Measurements from ENCODE around the gene SOX6. TPM values are rescaled to one million over a fixed set of nuclear protein-coding genes. Genes with fewer than 3 reads are reported as not detected.

SOX6 gene
- total RNA-seq, 4 donors from 2014 or later, result 3.1 to 12.6 (median 7.6) TPM

DNA sequence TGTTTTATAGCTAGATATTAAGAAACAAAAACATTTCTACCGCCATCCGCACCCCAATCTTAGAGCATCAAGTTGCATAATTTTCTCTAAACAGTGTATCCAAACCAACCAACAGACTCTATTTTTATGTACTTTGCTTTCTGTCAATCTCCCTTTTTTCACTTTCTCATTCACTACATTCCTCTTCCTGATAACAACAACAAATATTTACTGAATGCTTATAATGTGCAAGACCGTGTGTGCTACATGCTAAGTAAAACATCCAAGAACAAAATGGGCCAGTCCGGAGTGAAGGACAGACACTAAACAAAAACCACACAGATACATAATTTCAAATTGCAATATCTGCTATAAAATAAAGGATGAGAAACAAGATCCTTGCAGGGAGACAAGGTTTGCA, 38.6 kb upstream of the SOX6 start:
- TF ChIP-seq, protein P1, sequence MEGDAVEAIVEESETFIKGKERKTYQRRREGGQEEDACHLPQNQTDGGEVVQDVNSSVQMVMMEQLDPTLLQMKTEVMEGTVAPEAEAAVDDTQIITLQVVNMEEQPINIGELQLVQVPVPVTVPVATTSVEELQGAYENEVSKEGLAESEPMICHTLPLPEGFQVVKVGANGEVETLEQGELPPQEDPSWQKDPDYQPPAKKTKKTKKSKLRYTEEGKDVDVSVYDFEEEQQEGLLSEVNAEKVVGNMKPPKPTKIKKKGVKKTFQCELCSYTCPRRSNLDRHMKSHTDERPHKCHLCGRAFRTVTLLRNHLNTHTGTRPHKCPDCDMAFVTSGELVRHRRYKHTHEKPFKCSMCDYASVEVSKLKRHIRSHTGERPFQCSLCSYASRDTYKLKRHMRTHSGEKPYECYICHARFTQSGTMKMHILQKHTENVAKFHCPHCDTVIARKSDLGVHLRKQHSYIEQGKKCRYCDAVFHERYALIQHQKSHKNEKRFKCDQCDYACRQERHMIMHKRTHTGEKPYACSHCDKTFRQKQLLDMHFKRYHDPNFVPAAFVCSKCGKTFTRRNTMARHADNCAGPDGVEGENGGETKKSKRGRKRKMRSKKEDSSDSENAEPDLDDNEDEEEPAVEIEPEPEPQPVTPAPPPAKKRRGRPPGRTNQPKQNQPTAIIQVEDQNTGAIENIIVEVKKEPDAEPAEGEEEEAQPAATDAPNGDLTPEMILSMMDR (IDR thresholded peaks at IDR 0.05; ENCODE audit: low read depth), result no peak

DNA sequence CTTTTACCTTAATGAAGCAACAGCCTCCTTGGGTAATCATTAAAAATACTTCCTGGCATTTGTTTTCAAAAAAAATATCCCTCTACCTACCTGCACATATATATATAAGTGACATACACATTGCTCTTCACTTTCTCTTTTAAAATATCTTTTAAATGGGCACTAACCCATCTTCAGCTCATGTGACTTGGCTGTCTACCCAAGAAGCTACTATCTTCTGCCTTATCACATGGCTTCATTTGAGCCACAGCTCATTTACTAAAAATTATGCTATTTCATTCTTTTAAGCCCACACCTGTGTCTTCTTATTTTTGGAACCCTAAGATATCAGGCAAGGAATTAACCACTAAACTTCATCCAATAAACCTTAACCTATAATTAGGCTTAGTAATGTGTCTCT, 37.0 kb upstream of the SOX6 start:
- TF ChIP-seq, protein P1 (IDR thresholded peaks at IDR 0.05; ENCODE audit: low read depth), result no peak

DNA sequence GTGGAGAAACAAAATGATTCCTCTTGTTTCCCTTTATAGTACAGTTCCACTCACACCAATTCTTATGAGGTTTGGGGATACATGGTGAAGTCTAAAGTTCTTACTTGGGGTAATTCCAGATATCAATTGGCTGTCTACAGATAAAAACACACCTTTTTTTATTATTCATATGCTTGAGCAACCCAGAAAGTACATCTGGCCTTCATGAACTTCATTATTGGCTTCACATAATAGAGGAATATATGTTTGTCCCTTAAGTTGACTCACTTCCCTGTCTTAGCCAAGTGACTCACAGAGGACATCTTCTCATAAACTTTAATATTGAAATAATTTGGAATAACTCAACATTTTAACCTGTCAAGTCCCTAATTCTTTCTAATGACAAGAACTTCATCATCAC, 36.3 kb upstream of the SOX6 start:
- TF ChIP-seq, protein P1 (IDR thresholded peaks at IDR 0.05; ENCODE audit: low read depth), result no peak

DNA sequence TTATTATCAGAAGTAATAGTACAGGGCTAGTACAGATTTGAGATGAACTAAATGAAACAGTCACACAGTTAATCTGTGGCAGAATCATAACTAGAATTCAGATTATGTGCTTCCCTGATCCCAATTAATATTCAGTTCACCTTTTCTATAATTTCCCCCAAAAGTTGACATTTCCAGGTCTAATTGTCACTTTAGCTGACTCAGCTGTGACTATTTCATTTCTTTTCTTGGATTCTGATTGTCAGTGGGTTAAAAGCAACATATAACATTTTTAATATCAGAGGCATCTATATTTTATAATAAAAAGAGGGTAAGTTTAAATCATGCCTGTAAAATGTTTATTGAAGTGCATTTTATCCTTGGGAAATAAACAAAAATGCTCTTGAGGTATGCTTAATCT, 28.8 kb upstream of the SOX6 start:
- TF ChIP-seq, protein P1 (IDR thresholded peaks at IDR 0.05; ENCODE audit: low read depth), result no peak

DNA sequence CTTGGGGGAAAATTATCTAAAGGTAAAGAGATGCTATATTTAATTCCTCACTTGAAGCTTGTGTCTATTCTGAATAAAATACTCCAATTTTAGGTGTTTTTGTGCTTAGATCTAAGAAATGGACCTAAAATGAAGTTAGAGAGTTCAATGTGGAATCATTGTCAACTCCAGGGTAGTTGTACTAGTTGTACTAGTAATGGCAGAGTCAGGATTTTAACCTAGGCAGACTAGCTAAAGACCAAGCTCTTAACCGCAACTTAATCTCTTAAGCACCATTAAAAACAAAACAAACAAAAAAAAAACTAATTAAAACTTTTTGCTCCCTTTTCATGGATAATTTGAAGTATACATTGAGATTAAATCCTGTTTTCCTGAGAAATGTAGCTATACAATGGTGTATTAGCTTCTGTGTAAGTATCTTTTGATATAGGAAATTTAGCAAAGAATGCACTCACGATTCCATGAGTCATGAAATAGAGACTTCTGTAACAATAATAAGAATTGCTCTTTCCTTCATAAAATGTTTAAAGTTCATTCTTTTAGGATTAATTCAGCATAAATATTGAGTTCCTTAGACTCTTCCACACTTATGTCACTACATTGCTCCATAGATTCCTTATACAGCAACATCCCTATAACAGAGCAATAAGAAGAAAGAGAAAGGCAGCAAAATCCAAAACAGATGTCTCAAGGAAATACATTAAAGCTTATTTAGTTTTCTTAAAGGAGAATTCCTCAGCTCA, 26.5 kb upstream of the SOX6 start:
- TF ChIP-seq, protein P1 (IDR thresholded peaks at IDR 0.05; ENCODE audit: low read depth), result no peak

DNA sequence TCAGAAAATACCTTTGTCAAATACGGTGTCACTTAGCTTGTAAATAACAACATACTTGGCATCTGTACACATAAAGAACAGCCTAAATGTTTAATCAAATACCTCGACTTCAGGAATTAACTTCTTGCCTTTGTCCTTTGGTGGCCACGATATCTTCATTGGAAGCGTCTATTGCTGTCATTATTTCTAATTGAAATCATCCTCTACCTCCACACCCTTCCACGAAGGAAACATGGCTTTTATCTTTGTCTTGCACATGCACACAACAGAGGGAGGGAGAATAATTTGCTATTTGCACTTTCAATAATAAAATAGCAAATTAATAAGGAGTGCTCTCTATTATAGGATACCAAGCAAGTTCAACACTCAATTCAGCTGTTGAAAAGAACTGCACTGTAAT, 25.8 kb upstream of the SOX6 start:
- TF ChIP-seq, protein P1 (IDR thresholded peaks at IDR 0.05; ENCODE audit: low read depth), result no peak

DNA sequence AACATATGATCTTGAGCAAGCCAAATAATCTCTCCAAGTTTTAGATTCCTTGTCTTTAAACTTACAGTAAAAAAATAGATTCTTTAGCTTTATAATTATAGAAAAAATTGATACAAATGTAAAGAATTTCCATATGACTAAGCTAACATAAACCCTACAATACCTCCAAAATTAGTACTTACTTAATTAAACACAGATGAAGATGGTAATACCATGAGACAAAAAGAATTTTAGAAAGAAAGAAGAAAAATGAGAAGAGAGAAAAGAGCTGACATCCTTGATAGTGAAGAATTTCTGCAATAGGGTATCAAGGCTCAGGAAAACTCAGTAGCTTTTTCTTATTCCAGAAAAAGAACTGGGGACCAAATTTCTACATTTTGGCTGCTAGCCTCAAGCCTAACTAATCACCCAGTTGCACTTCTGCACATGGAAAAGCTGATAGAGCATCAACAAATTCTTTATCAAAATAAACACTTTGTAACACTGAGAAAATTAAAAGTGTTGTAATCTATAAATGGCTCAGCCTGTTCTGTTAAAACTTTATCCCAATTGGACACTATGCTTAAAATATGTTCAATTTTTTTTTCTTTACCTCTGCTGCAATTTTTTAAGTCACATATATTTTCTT, 24.7 kb upstream of the SOX6 start:
- TF ChIP-seq, protein P1 (IDR thresholded peaks at IDR 0.05; ENCODE audit: low read depth), result no peak
